Testis (tissue), 3 donors: ENCODE measurements around the gene HOTAIR. TPM values are rescaled to one million over a fixed set of nuclear protein-coding genes. Genes with fewer than 3 reads are reported as not detected.

Source experiments
- DNase-seq: peaks from one replicate; pipeline ENCODE4 v3.0.0-alpha.2; 2019
- H3K27ac ChIP-seq, 2 donors: fragments of 200-600 bp; sonication (generic); one replicate each; pipeline ENCODE4 v1.5.1; 2019
- H3K27me3 ChIP-seq: fragments of 200-600 bp; sonication (generic); one replicate; pipeline ENCODE4 v1.5.1; 2019
- H3K36me3 ChIP-seq: fragments of 200-600 bp; sonication (generic); one replicate; pipeline ENCODE4 v1.5.1; 2017; ENCODE audit warnings: low read depth; ENCODE audit errors: missing control alignments
- H3K4me1 ChIP-seq: fragments of 200-600 bp; sonication (generic); one replicate; pipeline ENCODE4 v1.5.1; 2019
- H3K4me3 ChIP-seq, 2 donors: fragments of 200-600 bp; sonication (generic); one replicate each; pipeline ENCODE4 v1.5.1; 2017 to 2019
- H3K9me3 ChIP-seq: fragments of 200-600 bp; sonication (generic); one replicate; pipeline ENCODE4 v1.5.1; 2017
- POLR2A ChIP-seq: fragments of 450-650 bp; IDR thresholded peaks from one replicate; pipeline ENCODE4 v1.6.1; 2017; ENCODE audit warnings: antibody characterized with exemption, mild to moderate bottlenecking, moderate library complexity
- WGBS, 2 donors: methylation state at CpG; one replicate each; pipeline ENCODE4 v1.1.5; 2018; 5-methylcytosine and 5-hydroxymethylcytosine counted together
- intact Hi-C: fragments of 100-400 bp; cut with DNase I; formaldehyde crosslinking; loops from one replicate; pipeline ENCODE4 v1.15.1; 2023; ENCODE audit warnings: low total_unique reads
- polyA plus RNA-seq: library from polyadenylated mRNA; stranded (reverse); fragments of 350-450 nt; fragmentation: Illumina TruSeq; extraction: RNeasy Lipid Tissue Mini Kit (QIAGEN cat#74804); gene quantifications from one replicate; pipeline ENCODE4 v1.2.3, GENCODE V29; 2014; ENCODE audit warnings: low read depth, low replicate concordance; ENCODE audit not compliant: insufficient read depth
- total RNA-seq, 2 donors: library from RNA; depleted of rRNA; stranded (reverse); fragments of >200 nt; gene quantifications; one replicate each; pipeline ENCODE4 v1.2.3, GENCODE V29; 2016
- TF ChIP-seq, protein P1 (sequence below), 3 experiments: fragments of 450-650 bp in 2 of 3; fragments of 200-600 bp in 1 of 3; sonication (generic) in 1 of 3; IDR thresholded peaks; one replicate each; pipeline ENCODE4 v1.5.1; 2016 to 2019; ENCODE audit warnings: antibody characterized with exemption in 3 of 3, mild to moderate bottlenecking in 2 of 3, moderate library complexity in 1 of 3

HOTAIR gene
- total and polyA plus RNA-seq, 3 donors from 2014 or later = 3.1 to 8.6 (median 3.4) TPM

DNA sequence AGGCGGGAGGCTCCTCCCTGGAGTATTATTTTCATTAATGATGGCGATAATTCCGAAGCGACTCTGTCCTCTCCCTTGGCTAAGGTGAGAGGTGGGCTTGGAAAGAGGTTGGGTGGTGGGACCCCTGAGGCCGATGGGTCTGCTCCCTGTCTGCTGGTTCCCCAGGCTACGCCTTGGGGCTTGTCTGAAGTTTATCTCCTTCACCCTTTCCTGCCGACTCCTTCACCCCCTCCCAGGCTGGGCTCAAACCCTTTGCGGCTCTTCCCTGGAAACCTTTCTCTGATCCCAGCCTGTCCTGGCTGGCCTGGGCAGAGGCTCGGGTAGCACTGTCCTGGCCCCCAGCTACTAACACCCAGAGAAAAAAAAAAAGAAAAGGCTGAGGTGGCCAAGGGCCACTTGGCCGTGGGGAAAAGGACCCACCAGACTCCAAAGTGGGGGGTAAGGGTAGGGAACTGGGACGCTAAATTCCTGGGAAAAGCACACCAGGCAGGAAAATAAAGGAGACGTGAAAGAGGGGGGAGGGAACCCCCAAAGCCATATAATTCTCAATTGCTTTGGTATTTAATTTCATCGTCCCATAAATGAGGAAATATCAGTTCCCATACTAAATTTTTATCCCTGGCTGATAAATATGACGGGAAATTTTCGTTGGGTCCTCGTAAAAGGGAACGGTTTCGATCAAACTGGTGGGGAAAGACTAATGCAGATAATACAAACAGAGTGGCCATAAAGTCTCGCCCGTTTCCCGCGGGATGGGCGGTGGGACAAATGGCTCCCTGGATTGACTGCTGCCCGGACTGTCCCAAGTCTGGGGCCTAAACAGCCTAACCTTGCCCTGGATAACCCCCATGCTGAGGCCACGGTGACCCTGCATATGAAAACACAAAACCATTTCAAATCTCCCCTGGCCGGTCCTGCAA, 8.2 kb upstream of the HOTAIR start:
- TF ChIP-seq, protein P1, sequence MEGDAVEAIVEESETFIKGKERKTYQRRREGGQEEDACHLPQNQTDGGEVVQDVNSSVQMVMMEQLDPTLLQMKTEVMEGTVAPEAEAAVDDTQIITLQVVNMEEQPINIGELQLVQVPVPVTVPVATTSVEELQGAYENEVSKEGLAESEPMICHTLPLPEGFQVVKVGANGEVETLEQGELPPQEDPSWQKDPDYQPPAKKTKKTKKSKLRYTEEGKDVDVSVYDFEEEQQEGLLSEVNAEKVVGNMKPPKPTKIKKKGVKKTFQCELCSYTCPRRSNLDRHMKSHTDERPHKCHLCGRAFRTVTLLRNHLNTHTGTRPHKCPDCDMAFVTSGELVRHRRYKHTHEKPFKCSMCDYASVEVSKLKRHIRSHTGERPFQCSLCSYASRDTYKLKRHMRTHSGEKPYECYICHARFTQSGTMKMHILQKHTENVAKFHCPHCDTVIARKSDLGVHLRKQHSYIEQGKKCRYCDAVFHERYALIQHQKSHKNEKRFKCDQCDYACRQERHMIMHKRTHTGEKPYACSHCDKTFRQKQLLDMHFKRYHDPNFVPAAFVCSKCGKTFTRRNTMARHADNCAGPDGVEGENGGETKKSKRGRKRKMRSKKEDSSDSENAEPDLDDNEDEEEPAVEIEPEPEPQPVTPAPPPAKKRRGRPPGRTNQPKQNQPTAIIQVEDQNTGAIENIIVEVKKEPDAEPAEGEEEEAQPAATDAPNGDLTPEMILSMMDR (IDR thresholded peaks at IDR 0.05) = no peak
- no peak for TF ChIP-seq POLR2A
- no peak overlapping the region for H3K27ac ChIP-seq
- WGBS, 2 donors = 24 to 36% methylated on average over 26 of the region's 26 CpGs

DNA sequence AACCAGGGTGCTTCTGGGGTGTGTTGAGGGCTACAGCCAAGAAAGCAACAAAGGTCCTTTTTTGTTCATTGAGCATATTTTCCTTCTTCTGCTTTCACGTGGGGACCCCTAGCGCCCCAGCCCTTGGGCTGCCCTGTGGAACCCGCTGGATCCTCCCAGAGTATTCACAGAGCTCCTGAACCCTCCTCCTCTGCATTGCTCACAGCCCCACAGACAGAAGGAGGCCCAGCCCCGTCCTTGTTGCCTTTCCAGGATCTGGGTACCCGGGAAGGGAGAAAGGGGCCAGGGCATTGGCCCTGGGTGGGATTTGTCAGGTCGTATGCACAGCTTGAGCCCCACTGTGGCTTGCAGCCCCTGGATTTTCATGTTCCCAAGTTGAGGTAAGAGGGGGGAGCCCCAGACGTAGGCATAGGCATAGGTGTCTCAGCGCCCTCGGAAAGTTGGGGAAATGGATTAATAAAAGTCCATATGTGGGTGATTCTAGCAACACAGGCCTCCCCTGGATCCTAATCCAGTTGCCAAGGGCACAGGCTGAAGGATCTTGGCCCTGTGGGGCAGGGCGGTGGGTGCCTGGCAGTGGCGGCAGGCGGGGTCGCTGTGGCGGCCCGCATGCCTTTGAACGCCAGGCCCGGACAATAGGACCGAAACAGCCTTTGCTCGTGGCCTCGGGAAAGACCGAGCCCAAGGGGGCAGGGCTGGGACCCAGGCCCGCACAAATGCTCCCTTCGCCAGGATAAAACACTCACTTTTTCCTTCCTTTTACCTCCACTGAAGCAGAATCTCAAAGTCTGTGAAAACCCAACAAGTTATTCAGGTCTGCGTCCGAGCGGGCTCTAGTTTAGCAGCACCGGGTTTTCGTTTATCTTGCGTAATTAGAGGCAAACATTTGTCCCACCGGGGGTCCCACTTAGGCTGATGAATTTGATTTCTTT, 7.1 kb upstream of the HOTAIR start:
- Histone ChIP-seq H3K9me3 (no peaks in the 10 kb centered on the region), H3K27ac (no peak overlapping the region), H3K4me1 (peaks cover 19% of the 10 kb centered on the region), H3K4me3 (no peak overlapping the region), H3K27me3 (no peaks in the 10 kb centered on the region), H3K36me3 (no peaks in the 10 kb centered on the region)
- 36 to 45% methylated on average over 30 of the region's 30 CpGs for WGBS, 2 donors
- intact Hi-C loops = loop anchor here (10.0 kb wide), 1 partner anchor 207 kb away; no protein-coding TSS in a partner anchor
- DNase-seq = no peak
- no peak for TF ChIP-seq POLR2A
- TF ChIP-seq, protein P1 (IDR thresholded peaks at IDR 0.05) = no peak

More for the DNA sequence above, 8.2 kb upstream of the HOTAIR start:
- intact Hi-C loops = loop anchor here (10.0 kb wide), 1 partner anchor 208 kb away; no protein-coding TSS in a partner anchor
- Histone ChIP-seq H3K9me3 (no peaks in the 10 kb centered on the region), H3K4me3 (no peak overlapping the region), H3K4me1 (peaks cover 19% of the 10 kb centered on the region), H3K36me3 (no peaks in the 10 kb centered on the region), H3K27me3 (no peaks in the 10 kb centered on the region)
- DNase-seq = no peak

DNA sequence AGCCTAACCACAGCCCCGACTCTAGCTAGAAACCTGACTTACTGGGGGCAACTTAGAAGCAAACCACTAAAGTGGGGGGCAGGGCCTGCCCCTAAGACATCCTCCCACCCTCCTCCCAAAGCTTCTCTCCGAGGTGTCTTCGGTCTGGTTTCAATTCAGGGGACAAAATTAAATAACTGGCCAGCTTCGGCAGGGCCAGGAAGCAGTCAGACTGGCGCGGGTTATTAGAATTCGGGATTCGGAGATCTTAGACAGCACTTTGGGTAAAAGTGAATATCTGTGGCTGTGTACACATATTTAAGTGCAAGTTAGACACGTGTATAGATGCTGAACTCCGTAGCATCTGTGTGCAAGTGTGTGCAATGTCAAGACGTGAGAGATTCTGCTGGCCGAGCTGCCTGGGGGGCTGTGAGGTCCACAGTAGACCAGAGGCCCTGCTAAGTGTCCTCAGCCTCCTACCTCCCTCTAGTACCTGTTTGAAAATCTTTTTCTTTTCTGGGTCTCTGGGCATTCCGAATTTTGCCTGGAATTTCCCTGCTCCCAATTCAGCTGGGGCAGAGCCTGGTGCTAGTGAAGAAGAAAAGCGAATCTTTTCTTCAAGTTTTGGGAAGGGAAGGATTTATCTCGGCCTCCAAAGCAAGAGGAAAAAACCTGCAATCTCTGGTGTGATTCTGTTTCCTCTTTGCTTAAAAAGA, 6.2 kb upstream of the HOTAIR start:
- Histone ChIP-seq H3K9me3 (no peaks in the 10 kb centered on the region), H3K4me3 (no peak overlapping the region), H3K27me3 (peaks cover 4% of the 10 kb centered on the region), H3K36me3 (no peaks in the 10 kb centered on the region), H3K4me1 (peaks cover 14% of the 10 kb centered on the region), H3K27ac (no peak overlapping the region)
- intact Hi-C loops = loop anchor here (10.0 kb wide), 1 partner anchor 206 kb away; no protein-coding TSS in a partner anchor
- no peak for DNase-seq
- no peak for TF ChIP-seq POLR2A
- TF ChIP-seq, protein P1 (IDR thresholded peaks at IDR 0.05) = no peak
- WGBS, 2 donors = 73 to 78% methylated on average over 15 of the region's 15 CpGs

DNA sequence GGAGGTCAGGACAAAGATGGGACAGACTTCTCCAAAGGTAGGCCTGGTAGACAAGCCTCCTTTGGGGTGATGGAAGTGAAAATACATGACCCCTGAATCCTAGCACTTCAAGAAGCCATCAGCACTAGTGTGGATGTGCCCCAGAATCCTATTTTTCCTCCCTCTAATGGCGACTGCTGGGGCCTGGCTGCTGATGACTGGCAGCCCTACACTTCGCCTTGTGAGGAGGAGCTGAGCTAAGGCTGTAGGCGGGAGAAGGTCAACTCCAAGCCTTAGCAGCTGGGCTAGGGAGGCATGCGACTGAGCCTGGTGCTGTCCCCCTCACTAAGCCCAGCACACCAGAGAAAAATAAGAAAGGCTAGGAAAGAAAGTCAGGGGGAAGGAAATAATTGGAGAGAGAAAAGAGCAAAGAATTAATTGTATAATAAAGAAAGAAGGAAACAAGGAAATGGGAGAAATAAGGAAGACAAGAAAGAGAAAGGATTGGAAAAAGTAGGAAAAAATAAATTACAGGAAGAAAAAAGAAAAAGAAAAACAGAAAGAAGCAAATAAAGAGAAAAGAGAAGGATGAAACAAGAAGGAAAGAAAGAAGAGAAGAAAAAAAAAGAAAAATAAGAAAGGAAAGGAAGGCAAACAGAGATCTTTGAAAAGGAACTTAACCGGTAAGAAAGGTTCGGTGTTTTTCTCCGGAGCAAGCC, 5.5 kb upstream of the HOTAIR start:
- H3K27ac ChIP-seq = no peak overlapping the region
- peaks cover 4% of the 10 kb centered on the region for H3K27me3 ChIP-seq
- 68 to 74% methylated on average over 6 to 7 of the region's 7 CpGs for WGBS, 2 donors
- DNase-seq = no peak
- H3K36me3 ChIP-seq = no peaks in the 10 kb centered on the region
- peaks cover 9% of the 10 kb centered on the region for H3K4me1 ChIP-seq
- no peak for TF ChIP-seq POLR2A
- TF ChIP-seq, protein P1 (IDR thresholded peaks at IDR 0.05) = no peak
- no peaks in the 10 kb centered on the region for H3K9me3 ChIP-seq
- intact Hi-C loops = loop anchor here (10.0 kb wide), 1 partner anchor 205 kb away; no protein-coding TSS in a partner anchor
- H3K4me3 ChIP-seq = no peak overlapping the region
